M059J (cell line): ENCODE results near the gene ANP32B. TPM values are rescaled to one million over a fixed set of nuclear protein-coding genes. Genes with fewer than 3 reads are reported as not detected.
"Not testable (repeated sequence)": the region's sequence is repeated elsewhere in the genome, so short reads cannot be mapped to it uniquely, and the experiment has no call there.

Source experiments
- DNase-seq: peaks from one replicate; pipeline ENCODE4 v3.0.0-alpha.2; 2012; ENCODE audit warnings: low read depth
- total RNA-seq: library from RNA; depleted of rRNA; stranded (reverse); fragments of >200 nt; shearing (Covaris generic); gene quantifications from 2 replicates; pipeline ENCODE4 v1.2.3, GENCODE V29; 2014; rRNA removed

ANP32B gene
- total RNA-seq = 12.6 and 23.6 TPM in 2 replicates

DNA sequence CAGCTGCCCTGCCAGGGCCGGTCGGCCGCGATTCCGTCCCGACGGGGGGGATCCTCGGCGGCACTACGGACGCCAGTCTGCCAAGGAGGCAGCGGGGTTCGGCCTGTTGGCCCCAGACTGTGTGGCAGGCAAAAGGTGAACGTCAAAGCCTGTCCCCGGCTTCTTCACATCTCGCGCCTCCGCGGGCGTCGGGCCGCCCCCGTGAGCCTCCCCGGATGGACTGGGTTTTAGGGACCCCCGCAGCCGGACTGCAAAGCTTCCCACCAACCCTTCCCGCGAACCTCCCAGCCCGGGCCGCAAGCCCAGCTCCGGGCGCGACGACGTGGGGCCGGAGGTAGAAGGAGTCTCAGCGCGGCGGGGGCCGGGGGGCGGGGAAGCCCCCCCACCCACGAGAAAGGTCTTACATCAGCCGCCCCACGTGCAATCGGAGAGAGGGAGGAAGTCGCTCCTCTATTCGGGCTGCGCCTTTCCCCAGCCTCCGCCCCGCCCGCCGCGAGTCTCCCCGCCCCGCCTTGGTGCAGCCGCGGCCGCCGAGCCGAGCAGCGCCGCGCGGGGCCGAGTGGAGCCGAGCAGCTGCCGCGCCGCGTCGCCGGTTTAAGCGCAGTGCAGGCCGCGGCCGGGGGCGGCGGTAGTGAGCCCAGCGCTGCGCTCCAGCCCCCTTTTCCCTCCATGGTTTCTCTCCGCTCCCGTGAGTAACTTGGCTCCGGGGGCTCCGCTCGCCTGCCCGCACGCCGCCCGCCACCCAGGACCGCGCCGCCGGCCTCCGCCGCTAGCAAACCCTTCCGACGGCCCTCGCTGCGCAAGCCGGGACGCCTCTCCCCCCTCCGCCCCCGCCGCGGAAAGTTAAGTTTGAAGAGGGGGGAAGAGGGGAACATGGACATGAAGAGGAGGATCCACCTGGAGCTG lies at the start of gene ANP32B:
Gene ANP32B (plus strand): TSS at position 659 of the 906 bp plus-strand sequence. CDS start 215 bp downstream, at position 874.
- peak; percentile 87 for DNase-seq

DNA sequence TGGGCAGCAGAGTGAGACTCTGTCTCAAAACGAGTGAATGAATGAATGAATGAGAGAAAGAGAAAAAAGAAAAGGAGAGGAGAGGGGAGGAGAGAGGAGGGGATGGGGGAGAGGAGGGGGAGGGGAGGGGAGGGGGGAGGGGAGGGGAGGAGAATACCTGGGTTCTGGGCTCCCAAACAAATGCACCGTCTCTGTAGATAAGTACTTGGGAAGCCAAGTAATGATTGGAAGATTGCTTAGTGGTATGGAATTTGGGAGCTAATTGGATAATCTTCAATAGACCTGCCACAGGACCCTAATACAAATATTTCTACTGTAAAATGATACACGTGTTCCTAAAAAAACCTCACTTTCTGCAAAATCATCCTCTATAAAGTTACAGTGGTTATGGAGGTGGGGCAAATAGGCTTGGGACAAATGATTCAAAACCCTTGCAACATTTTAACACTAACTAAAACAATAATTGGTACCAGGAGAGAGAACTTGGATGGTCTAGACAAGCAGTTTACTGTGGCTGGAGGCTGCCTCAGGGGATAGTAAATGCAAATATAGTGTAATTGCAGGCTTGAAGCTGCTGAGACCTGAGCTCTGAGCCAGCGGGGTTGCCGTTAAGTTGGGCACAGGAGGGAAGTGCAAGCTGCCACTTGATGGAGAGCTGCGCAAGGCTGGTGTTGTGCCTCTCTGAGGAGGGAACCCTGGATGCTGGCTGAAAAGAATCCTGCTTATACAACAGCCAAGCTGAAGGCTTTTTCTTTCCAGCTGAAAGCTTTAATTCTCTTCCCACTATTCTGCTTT lies 48.6 kb upstream of the ANP32B start:
- DNase-seq = no peak

DNA sequence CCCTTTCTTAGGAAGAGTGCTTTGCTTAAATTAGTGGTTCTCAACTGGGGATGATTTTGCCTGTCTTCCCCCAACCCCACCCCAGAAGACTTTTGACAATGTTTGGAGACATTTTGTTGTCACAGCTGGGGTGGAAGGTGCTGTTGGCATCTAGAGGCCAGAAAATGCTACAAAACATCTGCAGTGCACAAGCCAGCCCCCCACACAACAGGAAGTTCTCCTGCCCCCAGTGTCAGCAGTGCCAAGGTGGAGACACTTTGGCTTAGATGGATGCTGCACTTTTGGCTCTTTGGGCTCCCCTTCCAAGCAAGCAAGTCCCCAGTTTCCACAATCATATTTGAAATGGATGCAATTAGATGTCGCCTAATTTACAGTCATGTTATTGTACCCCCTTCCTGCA lies 47.9 kb upstream of the ANP32B start:
- DNase-seq = no peak

GRCh38 chr9:97936998-97937397 lies 46.1 kb upstream of the ANP32B start:
- DNase-seq = no peak

GRCh38 chr9:97938081-97938644 lies 45.0 kb upstream of the ANP32B start, which contains the start of gene HEMGN:
Gene HEMGN, minus strand, starts transcription at chr9:97938172. Its CDS starts 36 bp downstream, at chr9:97938136.
- no peak for DNase-seq

DNA sequence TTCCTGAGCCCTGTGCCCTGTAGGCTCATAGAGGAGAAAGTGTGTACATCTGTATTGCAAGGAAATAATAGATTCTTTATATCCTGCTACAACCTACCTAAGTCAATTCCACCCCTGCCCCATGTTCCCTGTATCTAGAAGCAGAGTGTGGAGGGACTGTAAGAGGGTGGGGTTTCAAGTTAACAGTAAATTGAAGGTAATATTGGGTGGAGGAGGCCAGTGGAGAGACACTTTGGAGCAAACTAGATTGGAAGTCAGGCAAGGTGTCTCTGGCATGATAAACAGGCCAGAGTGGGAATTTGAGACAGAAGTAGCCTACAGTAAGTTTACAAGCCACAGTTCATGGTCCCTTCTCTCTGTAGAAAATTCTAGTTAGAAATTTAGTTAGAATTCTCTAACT lies 42.9 kb upstream of the ANP32B start:
- DNase-seq = no peak

DNA sequence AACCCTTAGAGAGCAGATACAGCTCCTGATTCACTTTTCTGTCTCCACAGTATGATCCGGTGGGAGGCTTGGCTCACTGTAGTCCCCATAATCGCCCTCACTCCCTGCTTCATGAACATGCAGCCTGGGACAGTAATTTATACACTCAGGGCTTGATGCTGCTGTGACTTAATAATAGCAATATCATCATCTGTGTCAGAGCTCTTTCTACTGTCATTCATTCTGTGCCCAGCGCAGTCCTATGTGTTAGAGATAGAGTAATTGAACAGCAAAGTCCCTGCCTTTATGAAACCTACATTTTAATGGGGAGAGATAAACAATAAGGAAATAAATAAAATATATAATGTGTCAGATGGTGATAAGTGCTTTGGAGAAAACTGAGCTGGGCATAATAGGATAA lies 42.4 kb upstream of the ANP32B start:
- no peak for DNase-seq

DNA sequence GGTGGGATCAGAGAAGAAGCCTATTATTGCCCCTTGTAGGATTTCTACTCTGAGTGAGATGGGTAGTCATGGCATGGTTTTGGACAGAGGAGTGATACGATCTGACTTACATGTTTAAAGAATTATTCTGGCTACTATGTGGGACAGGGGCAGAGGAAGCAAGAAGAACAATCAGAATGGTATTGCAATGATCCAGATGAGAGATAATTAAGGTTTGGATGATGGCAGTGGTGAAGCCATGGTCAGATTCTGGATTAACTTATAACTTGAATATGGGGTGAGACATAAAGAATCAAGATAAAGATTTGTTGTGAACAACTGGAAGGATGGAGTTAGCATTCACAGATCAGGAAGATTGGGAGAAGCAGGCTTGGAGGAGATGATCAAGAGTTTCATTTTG lies 41.8 kb upstream of the ANP32B start:
- DNase-seq = no peak

- no peak for DNase-seq
These were observed 39.8 kb upstream of the ANP32B start for GRCh38 chr9:97943308-97943855.

GRCh38 chr9:97944612-97945011 lies 38.5 kb upstream of the ANP32B start:
- no peak for DNase-seq

- not testable (repeated sequence) for DNase-seq
These were observed 37.7 kb upstream of the ANP32B start for GRCh38 chr9:97945470-97945869.

- not testable (repeated sequence) for DNase-seq
These were observed 36.0 kb upstream of the ANP32B start for GRCh38 chr9:97947094-97947493.

GRCh38 chr9:97950873-97951272 lies 32.3 kb upstream of the ANP32B start:
- not testable (repeated sequence) for DNase-seq

DNA sequence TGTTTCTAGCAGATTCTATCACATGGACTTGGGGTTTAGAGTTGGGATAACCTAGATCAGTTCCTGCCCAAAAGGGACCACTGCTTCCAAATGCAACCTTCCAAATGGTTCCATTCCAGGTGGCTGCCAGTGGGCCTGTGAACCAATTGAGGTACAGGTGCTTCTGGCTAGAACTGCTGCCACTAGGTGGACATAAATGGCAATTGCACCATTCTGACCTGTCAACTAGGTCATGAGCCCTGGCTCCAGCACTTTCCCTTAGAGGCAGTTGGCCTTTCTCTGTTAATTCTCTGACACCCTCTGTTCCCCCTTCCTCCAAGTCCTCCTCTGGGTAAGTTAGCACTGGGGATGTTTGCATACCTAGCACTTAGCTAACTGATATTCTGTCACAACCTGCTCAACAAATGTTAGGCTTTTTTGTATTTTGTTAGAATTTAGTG lies 28.6 kb upstream of the ANP32B start:
- DNase-seq = peak; percentile 47

GRCh38 chr9:97956331-97956730 lies 26.8 kb upstream of the ANP32B start:
- no peak for DNase-seq

- peak; percentile 75 for DNase-seq
These were observed 24.2 kb upstream of the ANP32B start for GRCh38 chr9:97958812-97959511.

DNA sequence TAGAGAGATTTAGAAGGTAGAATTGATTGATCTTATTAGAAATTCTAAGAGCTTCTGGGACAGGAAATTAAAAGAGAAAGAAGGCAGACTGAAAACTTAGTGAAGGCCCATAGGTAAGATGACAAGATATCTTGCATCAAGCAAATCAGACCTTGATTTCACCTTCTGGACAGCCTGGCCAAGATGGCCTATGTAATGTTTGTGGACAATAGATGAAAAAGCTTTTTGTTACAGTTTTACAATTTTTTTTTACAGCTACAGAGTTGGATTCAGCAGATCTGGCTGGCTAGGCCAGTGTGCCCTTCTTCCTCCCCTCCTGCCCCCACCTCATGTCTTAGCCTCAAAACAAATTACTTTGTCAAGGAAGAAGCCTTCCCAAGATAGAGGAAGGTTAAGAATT lies 23.6 kb upstream of the ANP32B start:
- DNase-seq = no peak

DNA sequence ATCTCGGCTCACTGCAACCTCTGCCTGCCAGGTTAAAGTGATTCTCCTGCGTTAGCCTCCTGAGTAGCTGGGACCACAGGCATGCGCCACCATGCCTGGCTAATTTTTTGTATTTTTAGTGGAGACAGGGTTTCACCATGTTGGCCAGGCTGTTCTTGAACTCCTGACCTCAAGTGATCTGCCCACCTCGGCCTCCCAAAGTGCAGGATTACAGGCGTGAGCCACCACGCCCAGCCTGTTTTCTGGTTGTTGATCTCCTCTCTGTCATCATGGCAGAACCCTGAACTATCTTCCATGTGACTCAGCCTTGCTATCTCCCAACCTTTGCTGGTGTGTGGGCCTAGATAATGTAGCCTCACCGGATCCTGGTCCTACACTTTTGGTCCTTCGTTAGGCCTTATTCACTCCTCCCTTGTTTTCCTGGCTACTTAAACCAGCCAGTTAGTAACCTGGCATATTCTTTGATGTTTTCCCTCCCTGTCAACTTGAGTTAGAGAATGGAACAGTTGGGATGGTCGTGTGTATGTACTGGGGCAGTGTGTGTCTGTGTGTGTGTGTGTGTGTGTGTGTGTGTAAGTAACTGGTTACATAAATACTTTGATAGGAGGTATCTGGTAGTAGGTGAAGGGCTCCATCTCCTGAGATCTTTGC lies 22.3 kb upstream of the ANP32B start:
- not testable (repeated sequence) for DNase-seq

GRCh38 chr9:97961361-97961760 lies 21.8 kb upstream of the ANP32B start:
- DNase-seq = no peak

GRCh38 chr9:97962136-97962535 lies 21.0 kb upstream of the ANP32B start:
- DNase-seq = no peak

DNA sequence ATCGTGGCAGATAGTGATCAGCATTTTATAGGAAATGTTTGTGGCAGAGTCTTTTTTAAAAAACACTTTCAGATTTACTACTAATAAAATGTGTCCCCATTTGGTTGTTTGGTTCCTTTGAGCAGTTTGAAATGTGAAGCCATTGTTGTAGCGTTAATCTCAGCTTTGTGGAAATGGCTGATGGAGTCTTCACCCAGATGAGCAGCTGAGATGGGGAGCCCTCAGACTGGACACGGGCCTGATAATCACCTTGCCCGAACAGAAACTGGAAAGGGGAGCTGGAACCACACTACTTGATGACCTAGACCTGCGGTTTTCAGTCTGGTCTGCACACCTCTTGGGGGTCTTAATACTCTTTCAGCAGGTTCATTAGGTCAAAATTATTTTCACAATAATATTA lies 20.6 kb upstream of the ANP32B start:
- no peak for DNase-seq
